HCT116 (cell line): Measurements from ENCODE around the gene PRSS58. TPM values are rescaled to one million over a fixed set of nuclear protein-coding genes. Genes with fewer than 3 reads are reported as not detected.

Source experiments
- ATAC-seq: fragments of 200-7000 bp; cut with Tn5 transposase; 2 replicates; pipeline ENCODE4 v1.9.1; 2020; ENCODE audit warnings: mild to moderate bottlenecking, moderate library complexity
- BruUV-seq: library from RNA; stranded (reverse); fragments of 400-500 nt; replicated peaks from 2 replicates; lab custom pipeline; 2021; lab: Mats Ljungman, UMichigan
- CTCF ChIA-PET: fragments of 300-600 bp; sonication (Branson Sonifier 250); formaldehyde crosslinking; loops from one replicate; lab custom pipeline; 2021; ENCODE audit warnings: antibody characterized with exemption; lab: Charles Lee
- POLR2A ChIA-PET: fragments of 300-600, 350-600 bp; sonication (Branson Sonifier 250); formaldehyde crosslinking; loops from one replicate; lab custom pipeline; 2021; ENCODE audit warnings: antibody characterized with exemption; lab: Charles Lee
- RAD21 ChIA-PET, 2 experiments: fragments of 300-600 bp; sonication (Branson Sonifier 250); formaldehyde crosslinking; loops; one replicate each; lab custom pipeline; 2023; ENCODE audit warnings: low total read pairs in 2 of 2; ENCODE audit not compliant: uncharacterized antibody in 2 of 2, unreplicated experiment in 2 of 2, low non-redundant PET in 1 of 2; lab: Charles Lee
- DNase-seq: peaks from one replicate; pipeline ENCODE4 v3.0.0-alpha.2; 2010; ENCODE audit warnings: low read depth, low spot score
- H2AFZ ChIP-seq: fragments of 200-600 bp; shearing (Covaris generic), sonication (generic); 2 replicates; pipeline ENCODE4 v1.6.1; 2017; ENCODE audit warnings: low read depth, mixed run types, mixed read lengths, antibody characterized with exemption, low read length; ENCODE audit not compliant: poor library complexity, severe bottlenecking
- H3K27ac ChIP-seq: 2 replicates; pipeline ENCODE4 v1.5.1; 2012; ENCODE audit warnings: low read depth, low read length
- H3K27me3 ChIP-seq: fragments of 200-600 bp; sonication (generic); 2 replicates; pipeline ENCODE4 v1.6.1; 2016; ENCODE audit warnings: mixed run types, low read length, mixed read lengths; ENCODE audit not compliant: insufficient read depth
- H3K36me3 ChIP-seq, 2 experiments: fragments of 200-500 bp in 1 of 2; fragments of 200-600 bp in 1 of 2; sonication (Bioruptor generic) in 1 of 2; sonication (generic) in 1 of 2; 2 replicates each; pipeline versions ENCODE4 v1.5.1 to v1.6.1; 2014 to 2016; ENCODE audit warnings: low read length in 2 of 2, inconsistent platforms in 1 of 2, mixed read lengths in 1 of 2, mixed run types in 1 of 2; ENCODE audit not compliant: insufficient read depth in 2 of 2, control insufficient read depth in 1 of 2
- H3K4me1 ChIP-seq, 2 experiments: fragments of 200-600 bp in 1 of 2; sonication (generic) in 1 of 2; 2 replicates each; pipeline versions ENCODE4 v1.5.1 to v1.6.1; 2012 to 2017; ENCODE audit warnings: low read length in 2 of 2, inconsistent platforms in 1 of 2, mild to moderate bottlenecking in 1 of 2, mixed read lengths in 1 of 2, mixed run types in 1 of 2, moderate library complexity in 1 of 2; ENCODE audit not compliant: insufficient read depth in 2 of 2, control insufficient read depth in 1 of 2
- H3K4me2 ChIP-seq: fragments of 200-600 bp; sonication (generic); 2 replicates; pipeline ENCODE4 v1.6.1; 2017; ENCODE audit warnings: mixed run types, low read length, mixed read lengths
- H3K4me3 ChIP-seq, 2 experiments: fragments of 200-600 bp in 1 of 2; sonication (generic) in 1 of 2; replicated peaks in 1 of 2; 2 replicates each; pipeline ENCODE4 v1.5.1; 2011 to 2016; ENCODE audit warnings: low read length in 2 of 2, control low read depth in 1 of 2, low read depth in 1 of 2, mild to moderate bottlenecking in 1 of 2, mixed read lengths in 1 of 2, mixed run types in 1 of 2
- H3K79me2 ChIP-seq: fragments of 200-600 bp; sonication (generic); 2 replicates; pipeline ENCODE4 v1.6.1; 2017; ENCODE audit warnings: mild to moderate bottlenecking, mixed run types, low read length, moderate library complexity, mixed read lengths; ENCODE audit not compliant: insufficient read depth
- H3K9ac ChIP-seq: fragments of 200-600 bp; sonication (generic); 2 replicates; pipeline ENCODE4 v1.6.1; 2016; ENCODE audit warnings: low read length, mixed read lengths
- H3K9me2 ChIP-seq: fragments of 200-600 bp; sonication (generic), shearing (Covaris generic); 2 replicates; pipeline ENCODE4 v1.6.1; 2017; ENCODE audit warnings: mixed run types, mild to moderate bottlenecking, moderate library complexity; ENCODE audit not compliant: insufficient read depth
- H3K9me3 ChIP-seq, 2 experiments: fragments of 200-500 bp in 1 of 2; fragments of 200-600 bp in 1 of 2; sonication (Bioruptor generic) in 1 of 2; sonication (generic) in 1 of 2; 2 replicates each; pipeline ENCODE4 v1.6.1; 2014 to 2017; ENCODE audit warnings: low read length in 2 of 2, mixed read lengths in 2 of 2, inconsistent platforms in 1 of 2, low read depth in 1 of 2, mild to moderate bottlenecking in 1 of 2, mixed run types in 1 of 2, moderate library complexity in 1 of 2; ENCODE audit not compliant: control insufficient read depth in 1 of 2, insufficient read depth in 1 of 2
- H4K20me1 ChIP-seq: fragments of 200-600 bp; sonication (generic), shearing (Covaris generic); 2 replicates; pipeline ENCODE4 v1.6.1; 2017; ENCODE audit warnings: mixed run types, mild to moderate bottlenecking, moderate library complexity; ENCODE audit not compliant: insufficient read depth
- CBX3 ChIP-seq: IDR thresholded peaks from 2 replicates; pipeline ENCODE4 v1.6.1; 2012; ENCODE audit warnings: low read depth
- CEBPB ChIP-seq: IDR thresholded peaks from 2 replicates; pipeline ENCODE4 v1.6.1; 2012; ENCODE audit warnings: low read depth
- EZH2 ChIP-seq: fragments of 200-600 bp; sonication (generic); IDR thresholded peaks from 2 replicates; pipeline ENCODE4 v1.6.1; 2017; ENCODE audit warnings: antibody characterized with exemption, mixed run types
- EZH2phosphoT487 ChIP-seq: fragments of 200-600 bp; IDR thresholded peaks from 2 replicates; pipeline ENCODE4 v1.6.1; 2018; ENCODE audit warnings: antibody characterized with exemption, borderline replicate concordance
- FOSL1 ChIP-seq: IDR thresholded peaks from 2 replicates; pipeline ENCODE4 v1.6.1; 2012; ENCODE audit warnings: low read depth
- JUND ChIP-seq: IDR thresholded peaks from 2 replicates; pipeline ENCODE4 v1.6.1; 2012
- POLR2A ChIP-seq: IDR thresholded peaks from 2 replicates; pipeline ENCODE4 v1.7.0; 2011; ENCODE audit warnings: borderline replicate concordance; ENCODE audit not compliant: insufficient read depth, insufficient read length; ENCODE audit errors: extremely low read depth
- POLR2AphosphoS5 ChIP-seq: IDR thresholded peaks from 2 replicates; pipeline ENCODE4 v1.6.1; 2011; ENCODE audit warnings: mild to moderate bottlenecking, low read depth, low read length, moderate library complexity
- RAD21 ChIP-seq: IDR thresholded peaks from 2 replicates; pipeline ENCODE4 v1.6.1; 2012; ENCODE audit warnings: low read depth, mild to moderate bottlenecking
- SP1 ChIP-seq: IDR thresholded peaks from 2 replicates; pipeline ENCODE4 v1.6.1; 2012; ENCODE audit warnings: low read depth
- SRF ChIP-seq: IDR thresholded peaks from 2 replicates; pipeline ENCODE4 v1.6.1; 2012; ENCODE audit warnings: low read depth
- TCF7L2 ChIP-seq: IDR thresholded peaks from 2 replicates; pipeline ENCODE4 v1.7.0; 2011; ENCODE audit warnings: borderline replicate concordance, inconsistent platforms; ENCODE audit not compliant: insufficient read depth, insufficient read length; ENCODE audit errors: extremely low read depth
- YY1 ChIP-seq: IDR thresholded peaks from 2 replicates; pipeline ENCODE4 v1.6.1; 2011; ENCODE audit warnings: low read length, low read depth, moderate library complexity, mild to moderate bottlenecking; ENCODE audit not compliant: insufficient replicate concordance; ENCODE audit errors: extremely low read depth
- ZFX ChIP-seq: fragments of 450-650 bp; IDR thresholded peaks from 2 replicates; pipeline ENCODE4 v1.6.1; 2017
- ZNF274 ChIP-seq: fragments of 200-500 bp; sonication (Bioruptor generic); IDR thresholded peaks from 2 replicates; pipeline ENCODE4 v1.6.1; 2014; ENCODE audit warnings: mild to moderate bottlenecking, low read depth, low read length, inconsistent platforms
- intact Hi-C: fragments of 100-400 bp; cut with micrococcal nuclease; formaldehyde crosslinking; loops from 2 replicates; pipeline ENCODE4 v1.10.0; 2022
- total RNA-seq: library from RNA; stranded (reverse); gene quantifications from one replicate; pipeline ENCODE4 v1.2.1, GENCODE V29; 2021; ENCODE audit not compliant: unreplicated experiment
- TF ChIP-seq, protein P1 (sequence below): IDR thresholded peaks from 2 replicates; pipeline ENCODE4 v1.6.1; 2012
- TF ChIP-seq, protein P2 (sequence below): IDR thresholded peaks from 2 replicates; pipeline ENCODE4 v1.6.1; 2011; ENCODE audit warnings: mild to moderate bottlenecking, low read length, moderate library complexity; ENCODE audit not compliant: insufficient replicate concordance; ENCODE audit errors: extremely low read depth
- TF ChIP-seq, protein P3 (sequence below): IDR thresholded peaks from 2 replicates; pipeline ENCODE4 v1.6.1; 2012
- TF ChIP-seq, protein P4 (sequence below), 3 experiments: fragments of 200-600 bp in 1 of 3; sonication (generic) in 1 of 3; IDR thresholded peaks in 2 of 3; conservative IDR thresholded peaks in 1 of 3; 2 replicates each; pipeline ENCODE4 v1.5.1; 2012 to 2017; ENCODE audit warnings: low read depth in 2 of 3, low read length in 2 of 3, antibody characterized with exemption in 1 of 3, borderline replicate concordance in 1 of 3, control low read depth in 1 of 3, mild to moderate bottlenecking in 1 of 3, mixed read lengths in 1 of 3, mixed run types in 1 of 3, moderate library complexity in 1 of 3; ENCODE audit not compliant: insufficient read depth in 1 of 3

PRSS58 gene
- total RNA-seq, 1 experiment from 2014 or later: not detected

DNA sequence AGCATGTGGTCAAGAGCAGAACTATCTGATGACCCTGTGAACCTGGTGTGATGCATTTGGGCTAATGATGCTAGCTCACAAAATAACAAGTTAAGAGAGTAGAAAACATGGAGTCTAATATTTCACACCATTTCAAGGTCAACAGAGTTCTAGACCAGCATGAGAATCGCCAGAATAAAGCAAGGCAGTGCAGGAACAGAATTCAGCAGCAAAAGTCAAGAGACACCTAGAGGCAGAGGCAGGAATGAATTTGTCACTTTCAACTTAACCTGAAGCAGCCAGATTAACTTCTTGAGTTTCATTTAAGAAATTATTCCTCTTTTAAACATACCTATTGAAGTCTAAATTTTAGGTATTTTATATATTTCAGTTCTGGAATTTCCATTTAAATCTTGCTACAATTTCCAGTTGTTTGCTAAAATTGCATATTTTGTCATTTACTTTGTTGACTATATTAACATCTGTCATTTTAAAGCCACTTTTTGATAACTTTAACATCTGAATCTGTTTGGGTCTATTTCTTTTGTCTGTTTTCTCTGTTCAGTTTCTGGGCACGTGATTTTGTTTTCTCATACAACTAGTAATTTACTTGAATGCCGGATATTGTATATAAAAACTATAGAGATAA lies 44.2 kb upstream of the PRSS58 start:
- Histone ChIP-seq H3K4me3 (no peak overlapping the region), H3K27me3 (no peaks in the 10 kb centered on the region), H3K4me2 (no peak overlapping the region), H2AFZ (peak overlapping the region; percentile 89), H3K27ac (no peak overlapping the region), H4K20me1 (no peaks in the 10 kb centered on the region), H3K9ac (no peak overlapping the region)
- intact Hi-C loops: loop anchor here (2.0 kb wide), 1 partner anchor 327 kb away; no protein-coding TSS in a partner anchor
- DNase-seq (peak; percentile 22), ATAC-seq (peak; percentile 43)
- BruUV-seq: no TSS peak
- ChIA-PET POLR2A (no interaction called here), CTCF (interaction anchor here (0.7 to 4.3 kb wide), 10 partner anchors 13 to 326 kb away, joined by 3 to 33 read pairs (median 7); no protein-coding TSS in a partner anchor)
- TF ChIP-seq, protein P1, sequence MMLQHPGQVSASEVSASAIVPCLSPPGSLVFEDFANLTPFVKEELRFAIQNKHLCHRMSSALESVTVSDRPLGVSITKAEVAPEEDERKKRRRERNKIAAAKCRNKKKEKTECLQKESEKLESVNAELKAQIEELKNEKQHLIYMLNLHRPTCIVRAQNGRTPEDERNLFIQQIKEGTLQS: no peak
- TF ChIP-seq, protein P2, sequence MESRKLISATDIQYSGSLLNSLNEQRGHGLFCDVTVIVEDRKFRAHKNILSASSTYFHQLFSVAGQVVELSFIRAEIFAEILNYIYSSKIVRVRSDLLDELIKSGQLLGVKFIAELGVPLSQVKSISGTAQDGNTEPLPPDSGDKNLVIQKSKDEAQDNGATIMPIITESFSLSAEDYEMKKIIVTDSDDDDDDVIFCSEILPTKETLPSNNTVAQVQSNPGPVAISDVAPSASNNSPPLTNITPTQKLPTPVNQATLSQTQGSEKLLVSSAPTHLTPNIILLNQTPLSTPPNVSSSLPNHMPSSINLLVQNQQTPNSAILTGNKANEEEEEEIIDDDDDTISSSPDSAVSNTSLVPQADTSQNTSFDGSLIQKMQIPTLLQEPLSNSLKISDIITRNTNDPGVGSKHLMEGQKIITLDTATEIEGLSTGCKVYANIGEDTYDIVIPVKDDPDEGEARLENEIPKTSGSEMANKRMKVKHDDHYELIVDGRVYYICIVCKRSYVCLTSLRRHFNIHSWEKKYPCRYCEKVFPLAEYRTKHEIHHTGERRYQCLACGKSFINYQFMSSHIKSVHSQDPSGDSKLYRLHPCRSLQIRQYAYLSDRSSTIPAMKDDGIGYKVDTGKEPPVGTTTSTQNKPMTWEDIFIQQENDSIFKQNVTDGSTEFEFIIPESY: no peak
- TF ChIP-seq TCF7L2 (no peak), EZH2phosphoT487 (no peak), FOSL1 (no peak), SRF (no peak), ZFX (no peak), YY1 (no peak), ZNF274 (no peak), POLR2A (no peak), CBX3 (peak; percentile 47; the same call in 1 of the 2 replicates), EZH2 (no peak), RAD21 (peak; percentile 43), CEBPB (no peak), SP1 (no peak), POLR2AphosphoS5 (no peak), JUND (no peak)
- TF ChIP-seq, protein P3, sequence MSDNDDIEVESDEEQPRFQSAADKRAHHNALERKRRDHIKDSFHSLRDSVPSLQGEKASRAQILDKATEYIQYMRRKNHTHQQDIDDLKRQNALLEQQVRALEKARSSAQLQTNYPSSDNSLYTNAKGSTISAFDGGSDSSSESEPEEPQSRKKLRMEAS: no peak
- TF ChIP-seq, protein P4, sequence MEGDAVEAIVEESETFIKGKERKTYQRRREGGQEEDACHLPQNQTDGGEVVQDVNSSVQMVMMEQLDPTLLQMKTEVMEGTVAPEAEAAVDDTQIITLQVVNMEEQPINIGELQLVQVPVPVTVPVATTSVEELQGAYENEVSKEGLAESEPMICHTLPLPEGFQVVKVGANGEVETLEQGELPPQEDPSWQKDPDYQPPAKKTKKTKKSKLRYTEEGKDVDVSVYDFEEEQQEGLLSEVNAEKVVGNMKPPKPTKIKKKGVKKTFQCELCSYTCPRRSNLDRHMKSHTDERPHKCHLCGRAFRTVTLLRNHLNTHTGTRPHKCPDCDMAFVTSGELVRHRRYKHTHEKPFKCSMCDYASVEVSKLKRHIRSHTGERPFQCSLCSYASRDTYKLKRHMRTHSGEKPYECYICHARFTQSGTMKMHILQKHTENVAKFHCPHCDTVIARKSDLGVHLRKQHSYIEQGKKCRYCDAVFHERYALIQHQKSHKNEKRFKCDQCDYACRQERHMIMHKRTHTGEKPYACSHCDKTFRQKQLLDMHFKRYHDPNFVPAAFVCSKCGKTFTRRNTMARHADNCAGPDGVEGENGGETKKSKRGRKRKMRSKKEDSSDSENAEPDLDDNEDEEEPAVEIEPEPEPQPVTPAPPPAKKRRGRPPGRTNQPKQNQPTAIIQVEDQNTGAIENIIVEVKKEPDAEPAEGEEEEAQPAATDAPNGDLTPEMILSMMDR (IDR thresholded peaks at IDR 0.05 in 2 of 3, conservative IDR thresholded peaks at IDR 0.05 in 1 of 3; ENCODE audit: borderline replicate concordance in 1 of 3, insufficient read depth in 1 of 3, low read depth in 2 of 3, low read length in 2 of 3): peak; percentile 62 to 68 (median 64)
- TF ChIP-seq, all 23 proteins: peak for 3
- Histone ChIP-seq H3K79me2 (no peaks in the 10 kb centered on the region), H3K36me3 (no peaks in the 10 kb centered on the region), H3K9me2 (no peaks in the 10 kb centered on the region), H3K9me3 (no peaks in the 10 kb centered on the region), H3K4me1 (no peaks in the 10 kb centered on the region)
- RAD21 ChIA-PET: no interaction called here
